Measurements from ENCODE around the gene OR6B3. TPM values are rescaled to one million over a fixed set of nuclear protein-coding genes. Genes with fewer than 3 reads are reported as not detected.

OR6B3 gene
- not detected in 2 replicates for total RNA-seq

- no peak for TF ChIP-seq CTCF (IDR thresholded peaks at IDR 0.05; ENCODE audit: insufficient read depth, low read length, poor library complexity, severe bottlenecking)
- Histone ChIP-seq H3K4me3 (ENCODE audit: low read depth, low read length) (no peak within 1 kb of the TSS), H3K36me3 (ENCODE audit: control insufficient read depth, insufficient read depth, low read length) (no peaks in the 10 kb centered on the region), H3K27me3 (ENCODE audit: control insufficient read depth, insufficient read depth, low read length) (peaks cover 34% of the 10 kb centered on the region)
- DNase-seq (ENCODE audit: low read depth), result no peak
These were observed at the start of gene OR6B3 for GRCh38 chr2:240053173-240054155. Gene OR6B3, minus strand, starts transcription at chr2:240053521.

GRCh38 chr2:240098349-240098748 is 45.0 kb upstream of the OR6B3 start:
- H3K27me3 ChIP-seq (ENCODE audit: control insufficient read depth, insufficient read depth, low read length), result peaks cover 21% of the 10 kb centered on the region
- H3K4me3 ChIP-seq (ENCODE audit: low read depth, low read length), result no peak overlapping the region
- no peak for TF ChIP-seq CTCF (IDR thresholded peaks at IDR 0.05; ENCODE audit: insufficient read depth, low read length, poor library complexity, severe bottlenecking)
- DNase-seq (ENCODE audit: low read depth), result no peak
- no peaks in the 10 kb centered on the region for H3K36me3 ChIP-seq (ENCODE audit: control insufficient read depth, insufficient read depth, low read length)

- DNase-seq (ENCODE audit: low read depth), result no peak
- no peak for TF ChIP-seq CTCF (IDR thresholded peaks at IDR 0.05; ENCODE audit: insufficient read depth, low read length, poor library complexity, severe bottlenecking)
- Histone ChIP-seq H3K36me3 (ENCODE audit: control insufficient read depth, insufficient read depth, low read length) (no peaks in the 10 kb centered on the region), H3K4me3 (ENCODE audit: low read depth, low read length) (no peak overlapping the region), H3K27me3 (ENCODE audit: control insufficient read depth, insufficient read depth, low read length) (peaks cover 21% of the 10 kb centered on the region)
These were observed 42.5 kb upstream of the OR6B3 start for GRCh38 chr2:240095556-240096523.

- Histone ChIP-seq H3K4me3 (ENCODE audit: low read depth, low read length) (no peak overlapping the region), H3K36me3 (ENCODE audit: control insufficient read depth, insufficient read depth, low read length) (no peaks in the 10 kb centered on the region), H3K27me3 (ENCODE audit: control insufficient read depth, insufficient read depth, low read length) (no peaks in the 10 kb centered on the region)
- TF ChIP-seq CTCF (IDR thresholded peaks at IDR 0.05; ENCODE audit: insufficient read depth, low read length, poor library complexity, severe bottlenecking), result no peak
- no peak for DNase-seq (ENCODE audit: low read depth)
These were observed 36.0 kb upstream of the OR6B3 start for GRCh38 chr2:240089306-240089705.

GRCh38 chr2:240086563-240086962 is 33.2 kb upstream of the OR6B3 start:
- no peaks in the 10 kb centered on the region for H3K36me3 ChIP-seq (ENCODE audit: control insufficient read depth, insufficient read depth, low read length)
- no peak for DNase-seq (ENCODE audit: low read depth)
- no peak for TF ChIP-seq CTCF (IDR thresholded peaks at IDR 0.05; ENCODE audit: insufficient read depth, low read length, poor library complexity, severe bottlenecking)
- H3K27me3 ChIP-seq (ENCODE audit: control insufficient read depth, insufficient read depth, low read length), result no peaks in the 10 kb centered on the region
- H3K4me3 ChIP-seq (ENCODE audit: low read depth, low read length), result no peak overlapping the region

Measured in kidney epithelial cell (primary cell).